Measurements from ENCODE around the gene PHF14.

PHF14 gene

DNA sequence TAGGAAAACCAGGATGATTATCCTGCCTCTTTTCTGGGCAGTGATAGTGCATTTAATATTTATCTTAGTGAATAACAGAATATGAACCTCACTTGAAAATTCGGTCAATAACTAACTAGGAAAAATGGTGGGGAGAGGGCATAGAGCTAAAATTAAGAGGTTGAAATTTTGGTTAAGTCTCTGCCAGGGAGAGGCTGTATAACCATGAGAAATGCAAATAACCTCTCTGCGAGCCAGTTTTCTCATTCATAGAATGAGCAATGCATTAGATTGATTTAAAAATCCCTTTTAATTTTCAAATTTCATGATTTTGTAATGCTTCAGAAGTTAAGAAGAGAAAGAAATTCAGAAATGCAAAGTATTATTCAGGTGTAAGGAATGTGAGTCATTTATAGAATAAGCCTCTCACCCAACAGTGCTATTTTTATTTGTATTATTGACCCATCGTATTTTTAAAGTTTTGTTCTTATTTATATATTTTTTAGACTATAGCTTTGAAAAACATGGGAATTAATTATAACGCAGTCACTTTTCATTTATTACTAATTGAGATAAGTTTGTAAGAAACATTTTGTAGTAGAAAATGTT, 104.7 kb downstream of the PHF14 start:
- intact Hi-C loops (cut with DNase I; ENCODE audit: low total_unique reads) = no loop called here
- H3K27ac ChIP-seq = no peak overlapping the region
- DNase-seq = no peak
- no peak overlapping the region for H3K4me3 ChIP-seq
- no peaks in the 10 kb centered on the region for H3K27me3 ChIP-seq
- no peak for TF ChIP-seq CTCF (IDR thresholded peaks at IDR 0.05)
- no peaks in the 10 kb centered on the region for H3K9me3 ChIP-seq
- no peaks in the 10 kb centered on the region for H3K4me1 ChIP-seq
- H3K36me3 ChIP-seq = peaks cover 0 to 14% (median 13%) of the 10 kb centered on the region in 3 donors

DNA sequence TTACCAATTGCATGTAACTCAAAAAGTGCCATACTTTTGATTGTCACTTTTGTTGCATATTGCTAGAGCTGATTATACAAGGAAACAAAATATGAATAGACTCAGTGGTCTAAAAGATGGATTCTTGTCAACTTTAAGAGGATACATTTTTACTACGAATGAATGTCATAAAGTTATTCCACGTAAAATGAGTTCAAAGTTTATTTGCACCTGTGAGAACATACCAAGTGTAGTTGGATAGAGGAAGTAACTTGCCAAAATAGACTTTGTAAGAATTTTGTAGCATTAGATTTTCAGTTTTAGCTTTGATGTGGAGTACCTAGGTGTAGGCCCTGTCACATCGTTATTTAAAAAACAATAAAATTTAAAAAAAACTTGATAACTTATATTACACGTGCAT, 106.2 kb downstream of the PHF14 start:
- H3K36me3 ChIP-seq = peaks cover 0 to 11% (median 7%) of the 10 kb centered on the region in 3 donors
- no peak for DNase-seq
- H3K4me1 ChIP-seq = no peaks in the 10 kb centered on the region
- H3K27me3 ChIP-seq = no peaks in the 10 kb centered on the region
- no peak overlapping the region for H3K4me3 ChIP-seq
- H3K27ac ChIP-seq = no peak overlapping the region
- H3K9me3 ChIP-seq = no peaks in the 10 kb centered on the region
- no peak for TF ChIP-seq CTCF (IDR thresholded peaks at IDR 0.05)
- intact Hi-C loops (cut with DNase I; ENCODE audit: low total_unique reads) = no loop called here

DNA sequence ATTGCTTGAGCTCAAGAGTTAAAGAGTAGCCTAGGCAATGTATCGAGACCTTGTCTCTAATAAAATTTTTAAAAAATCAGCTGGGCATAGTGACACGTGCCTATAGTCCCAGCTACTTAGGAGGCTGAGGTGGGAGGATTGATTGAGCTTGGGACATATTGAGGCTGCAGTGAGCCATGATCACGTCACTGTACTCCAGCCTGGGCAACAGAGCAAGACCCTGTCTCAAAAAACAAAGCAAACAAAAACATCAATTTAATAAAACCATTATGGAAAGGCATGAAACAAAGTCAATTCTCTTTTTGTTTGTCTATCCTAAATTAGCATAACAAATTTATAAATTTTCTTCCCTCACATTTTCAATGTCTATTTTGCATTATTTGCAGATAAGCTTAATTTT, 108.4 kb downstream of the PHF14 start:
- intact Hi-C loops (cut with DNase I; ENCODE audit: low total_unique reads) = no loop called here
- no peaks in the 10 kb centered on the region for H3K9me3 ChIP-seq
- peaks cover 0 to 13% (median 7%) of the 10 kb centered on the region in 3 donors for H3K36me3 ChIP-seq
- H3K27ac ChIP-seq = no peak overlapping the region
- TF ChIP-seq CTCF (IDR thresholded peaks at IDR 0.05) = no peak
- H3K4me1 ChIP-seq = no peaks in the 10 kb centered on the region
- no peak for DNase-seq
- H3K27me3 ChIP-seq = no peaks in the 10 kb centered on the region
- H3K4me3 ChIP-seq = no peak overlapping the region

- intact Hi-C loops (cut with DNase I; ENCODE audit: low total_unique reads) = no loop called here
- no peak for TF ChIP-seq CTCF (IDR thresholded peaks at IDR 0.05)
- no peak overlapping the region for H3K4me3 ChIP-seq
- H3K27me3 ChIP-seq = no peaks in the 10 kb centered on the region
- DNase-seq = no peak
- no peak overlapping the region for H3K27ac ChIP-seq
- peaks cover 0 to 17% (median 7%) of the 10 kb centered on the region in 3 donors for H3K36me3 ChIP-seq
- H3K9me3 ChIP-seq = no peaks in the 10 kb centered on the region
- H3K4me1 ChIP-seq = no peaks in the 10 kb centered on the region
Measured at GRCh38 chr7:11082552-11083213, 109.0 kb downstream of the PHF14 start.

DNA sequence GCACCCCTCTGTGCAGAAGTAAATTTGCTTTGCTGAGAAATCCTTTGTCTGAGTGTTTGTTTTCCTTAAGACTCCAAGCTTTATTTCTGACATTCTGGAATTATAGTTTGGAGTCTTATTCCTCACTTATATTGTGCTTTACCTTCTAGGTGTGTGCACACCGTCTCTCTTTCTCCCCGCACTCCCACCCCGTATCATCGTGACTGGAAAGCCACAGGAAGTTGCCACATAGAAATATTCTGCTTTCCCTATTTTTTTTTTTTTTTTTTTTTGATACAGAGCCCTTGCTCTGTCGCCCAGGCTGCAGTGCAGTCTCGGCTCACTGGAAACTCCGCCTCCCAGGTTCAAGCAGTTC, 109.5 kb downstream of the PHF14 start:
- Histone ChIP-seq H3K9me3 (no peaks in the 10 kb centered on the region), H3K4me1 (no peaks in the 10 kb centered on the region), H3K4me3 (no peak overlapping the region), H3K27me3 (no peaks in the 10 kb centered on the region), H3K36me3 (peaks cover 0 to 17% (median 7%) of the 10 kb centered on the region in 3 donors), H3K27ac (no peak overlapping the region)
- TF ChIP-seq CTCF (IDR thresholded peaks at IDR 0.05) = no peak
- DNase-seq = no peak
- intact Hi-C loops (cut with DNase I; ENCODE audit: low total_unique reads) = no loop called here

Data from tibial artery (tissue), 4 donors.